ENCODE data around the gene RAB36. TPM values are rescaled to one million over a fixed set of nuclear protein-coding genes. Genes with fewer than 3 reads are reported as not detected.

Gene RAB36
- total and polyA plus RNA-seq, 9 donors: 3.9 to 18.7 (median 6.3) TPM

DNA sequence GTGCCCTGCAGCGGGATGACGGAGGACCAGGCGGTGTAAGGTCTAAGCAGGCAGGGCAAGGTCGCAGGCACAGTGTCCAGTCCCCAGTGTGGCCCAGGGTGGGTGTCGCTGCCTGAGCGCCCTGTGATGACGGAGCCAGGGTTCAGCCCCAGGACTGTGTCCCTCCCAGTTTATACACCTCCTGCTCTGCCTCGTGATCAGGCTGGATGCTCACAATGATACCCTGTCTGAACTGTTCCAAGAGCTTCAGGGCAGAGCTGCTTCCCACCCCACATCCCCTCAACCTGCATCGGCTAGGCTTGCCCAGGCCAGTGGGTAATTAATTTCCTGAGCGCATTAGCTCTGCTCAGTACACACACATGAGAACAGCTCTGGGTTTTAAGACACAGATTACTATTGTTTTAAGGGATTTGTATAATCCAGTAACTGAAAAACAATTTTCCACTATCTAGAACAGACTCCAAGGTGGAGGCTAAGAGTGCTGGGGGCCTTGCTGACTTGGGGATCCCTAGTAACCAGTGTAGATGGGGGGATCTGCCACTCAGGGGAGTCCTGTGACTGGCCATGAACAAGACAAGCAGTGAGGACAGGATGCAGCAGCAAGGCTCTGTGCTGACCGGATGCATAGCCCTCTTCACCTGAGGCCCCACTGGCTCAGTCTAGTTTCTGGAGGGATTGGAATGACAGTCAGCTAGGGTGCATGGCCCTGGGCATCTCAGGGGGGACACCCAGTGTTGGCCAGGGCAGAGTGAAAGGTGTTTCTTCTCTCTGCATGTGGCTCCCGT lies 40.9 kb upstream of the RAB36 start:
- no peak overlapping the region for H3K27ac ChIP-seq

DNA sequence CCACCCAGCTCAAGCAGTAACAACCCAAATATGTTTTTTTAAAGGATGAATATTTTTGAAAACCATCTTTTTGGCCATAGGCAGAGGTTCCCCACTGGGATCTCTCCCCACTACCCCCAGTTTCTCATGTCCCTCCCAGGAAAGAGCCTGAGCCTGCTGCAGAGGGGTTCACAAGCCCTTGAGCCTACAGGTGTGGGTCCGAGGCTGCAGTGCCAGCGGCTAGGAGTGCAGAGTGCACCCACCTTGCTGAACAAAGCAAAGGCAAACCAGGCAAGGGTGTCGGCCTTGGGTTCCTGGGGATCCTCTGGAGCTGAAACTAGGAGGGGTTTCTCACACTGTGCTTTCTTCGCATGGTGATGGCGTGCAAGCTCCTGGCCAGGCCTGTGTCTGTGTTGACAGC lies 40.0 kb upstream of the RAB36 start:
- TF ChIP-seq, protein P1, sequence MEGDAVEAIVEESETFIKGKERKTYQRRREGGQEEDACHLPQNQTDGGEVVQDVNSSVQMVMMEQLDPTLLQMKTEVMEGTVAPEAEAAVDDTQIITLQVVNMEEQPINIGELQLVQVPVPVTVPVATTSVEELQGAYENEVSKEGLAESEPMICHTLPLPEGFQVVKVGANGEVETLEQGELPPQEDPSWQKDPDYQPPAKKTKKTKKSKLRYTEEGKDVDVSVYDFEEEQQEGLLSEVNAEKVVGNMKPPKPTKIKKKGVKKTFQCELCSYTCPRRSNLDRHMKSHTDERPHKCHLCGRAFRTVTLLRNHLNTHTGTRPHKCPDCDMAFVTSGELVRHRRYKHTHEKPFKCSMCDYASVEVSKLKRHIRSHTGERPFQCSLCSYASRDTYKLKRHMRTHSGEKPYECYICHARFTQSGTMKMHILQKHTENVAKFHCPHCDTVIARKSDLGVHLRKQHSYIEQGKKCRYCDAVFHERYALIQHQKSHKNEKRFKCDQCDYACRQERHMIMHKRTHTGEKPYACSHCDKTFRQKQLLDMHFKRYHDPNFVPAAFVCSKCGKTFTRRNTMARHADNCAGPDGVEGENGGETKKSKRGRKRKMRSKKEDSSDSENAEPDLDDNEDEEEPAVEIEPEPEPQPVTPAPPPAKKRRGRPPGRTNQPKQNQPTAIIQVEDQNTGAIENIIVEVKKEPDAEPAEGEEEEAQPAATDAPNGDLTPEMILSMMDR (IDR thresholded peaks at IDR 0.05): no peak
- TF ChIP-seq EP300 (IDR thresholded peaks at IDR 0.05): no peak
- TF ChIP-seq POLR2A (IDR thresholded peaks at IDR 0.05): no peak
- no peaks in the 10 kb centered on the region for H3K27me3 ChIP-seq
- H3K4me1 ChIP-seq (ENCODE audit: insufficient read depth): peaks cover 5% of the 10 kb centered on the region
- no peak overlapping the region for H3K4me3 ChIP-seq
- H3K36me3 ChIP-seq: no peaks in the 10 kb centered on the region
- intact Hi-C loops (cut with DNase I): no loop called here
- WGBS, 3 donors: 92 to 97% (median 95%) methylated on average over 5 of the region's 5 CpGs
- H3K9me3 ChIP-seq: no peaks in the 10 kb centered on the region
- no peak overlapping the region for H3K27ac ChIP-seq
- DNase-seq: no peak

More for the DNA sequence above, 40.9 kb upstream of the RAB36 start:
- Histone ChIP-seq H3K4me3 (no peak overlapping the region), H3K9me3 (no peaks in the 10 kb centered on the region), H3K36me3 (no peaks in the 10 kb centered on the region), H3K27me3 (no peaks in the 10 kb centered on the region), H3K4me1 (ENCODE audit: insufficient read depth) (peaks cover 13% of the 10 kb centered on the region)
- no peak for DNase-seq
- TF ChIP-seq, protein P1 (IDR thresholded peaks at IDR 0.05): no peak
- no peak for TF ChIP-seq EP300 (IDR thresholded peaks at IDR 0.05)
- TF ChIP-seq POLR2A (IDR thresholded peaks at IDR 0.05): no peak
- WGBS, 3 donors: 86 to 88% (median 88%) methylated on average over 12 of the region's 12 CpGs
- intact Hi-C loops (cut with DNase I): no loop called here

DNA sequence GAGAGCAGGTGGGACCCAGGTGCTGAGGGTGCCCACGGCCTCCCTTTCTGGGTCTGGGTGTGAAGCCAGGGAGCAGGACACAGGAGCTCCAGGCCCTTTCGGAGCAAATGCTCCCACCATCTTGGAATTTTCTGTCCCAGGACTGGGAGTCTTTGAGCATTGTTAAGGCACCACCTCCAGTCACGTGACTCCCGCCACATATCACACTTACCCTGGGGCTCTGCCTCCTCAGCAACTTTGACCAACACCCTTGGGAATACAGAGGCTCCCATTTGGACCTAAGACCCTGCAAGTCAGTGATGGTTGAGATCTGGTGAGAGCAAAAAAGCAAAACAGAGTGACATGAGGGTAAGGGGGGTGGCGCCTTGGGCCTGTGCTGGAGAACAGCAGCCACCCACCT lies 39.4 kb upstream of the RAB36 start:
- H3K9me3 ChIP-seq: no peaks in the 10 kb centered on the region
- intact Hi-C loops (cut with DNase I): no loop called here
- 92 to 98% (median 95%) methylated on average over 5 of the region's 5 CpGs for WGBS, 3 donors
- H3K4me3 ChIP-seq: no peak overlapping the region
- H3K36me3 ChIP-seq: no peaks in the 10 kb centered on the region
- no peak overlapping the region for H3K27ac ChIP-seq
- no peak for DNase-seq
- peaks cover 3% of the 10 kb centered on the region for H3K4me1 ChIP-seq (ENCODE audit: insufficient read depth)
- H3K27me3 ChIP-seq: no peaks in the 10 kb centered on the region
- no peak for TF ChIP-seq EP300 (IDR thresholded peaks at IDR 0.05)
- TF ChIP-seq POLR2A (IDR thresholded peaks at IDR 0.05): no peak
- TF ChIP-seq, protein P1 (IDR thresholded peaks at IDR 0.05): no peak

DNA sequence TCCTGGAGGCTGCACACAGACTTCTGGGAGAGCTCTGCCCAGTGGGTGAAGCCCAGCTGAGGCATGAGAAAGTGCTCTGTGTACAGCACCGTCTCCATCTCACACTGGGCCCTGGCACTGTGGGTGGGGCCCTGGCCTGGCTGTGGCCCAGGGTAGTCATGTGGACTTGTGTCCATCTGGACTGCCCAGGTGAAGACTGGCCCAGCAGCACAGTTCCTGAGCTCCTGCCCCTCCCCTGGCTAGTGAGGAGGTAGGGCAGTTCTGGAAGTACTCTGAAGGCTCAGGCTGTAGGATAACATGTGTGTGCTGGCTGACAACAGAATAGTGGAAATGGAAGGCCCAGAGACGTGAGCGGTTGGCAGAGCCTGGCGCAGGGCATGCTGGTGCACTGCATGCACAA lies 38.9 kb upstream of the RAB36 start:
- TF ChIP-seq EP300 (IDR thresholded peaks at IDR 0.05) (no peak), POLR2A (IDR thresholded peaks at IDR 0.05) (no peak)
- no peaks in the 10 kb centered on the region for H3K36me3 ChIP-seq
- peaks cover 1% of the 10 kb centered on the region for H3K4me1 ChIP-seq (ENCODE audit: insufficient read depth)
- WGBS, 3 donors: 90 to 93% (median 92%) methylated on average over 4 of the region's 4 CpGs
- no peak for DNase-seq
- no peak overlapping the region for H3K4me3 ChIP-seq
- H3K9me3 ChIP-seq: no peaks in the 10 kb centered on the region
- no peaks in the 10 kb centered on the region for H3K27me3 ChIP-seq
- intact Hi-C loops (cut with DNase I): no loop called here
- H3K27ac ChIP-seq: no peak overlapping the region

DNA sequence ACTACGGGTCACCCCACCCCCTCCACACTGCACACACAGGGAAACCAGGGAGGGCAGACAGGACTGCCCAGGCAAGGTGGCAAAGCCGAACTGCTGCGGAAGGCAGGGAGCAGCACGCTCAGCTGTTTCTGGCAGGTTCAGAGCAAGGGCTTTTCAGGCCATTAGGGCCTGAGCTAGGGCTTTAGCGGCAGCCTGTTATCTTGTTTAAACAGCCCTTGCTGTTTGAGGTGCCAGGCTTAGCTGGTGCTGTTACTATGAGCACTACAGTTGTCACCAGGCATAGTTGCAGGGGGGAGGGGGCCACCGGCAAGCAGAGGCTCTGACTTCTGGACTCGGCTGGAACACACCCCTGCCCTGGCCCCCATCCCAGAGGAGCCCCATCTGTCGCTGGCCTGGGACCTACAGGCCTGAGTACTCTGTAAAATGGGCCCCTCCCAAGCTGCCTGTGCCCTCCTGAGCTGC lies 38.3 kb upstream of the RAB36 start:
- Histone ChIP-seq H3K9me3 (no peaks in the 10 kb centered on the region), H3K36me3 (no peaks in the 10 kb centered on the region), H3K4me3 (no peak overlapping the region), H3K27me3 (no peaks in the 10 kb centered on the region), H3K27ac (no peak overlapping the region), H3K4me1 (ENCODE audit: insufficient read depth) (peaks cover 1% of the 10 kb centered on the region)
- TF ChIP-seq POLR2A (IDR thresholded peaks at IDR 0.05) (no peak), EP300 (IDR thresholded peaks at IDR 0.05) (no peak)
- TF ChIP-seq, protein P1 (IDR thresholded peaks at IDR 0.05): no peak
- WGBS, 3 donors: 60 to 84% (median 63%) methylated on average over 8 of the region's 8 CpGs
- DNase-seq: no peak
- intact Hi-C loops (cut with DNase I): no loop called here

Measured in ovary (tissue), 9 donors.